HG03103 (cell line): ENCODE data around the gene NRAP.

Source experiments
- ATAC-seq: cut with Tn5 transposase; IDR thresholded peaks from one replicate; pipeline ENCODE4 v1.9.1; 2021; ENCODE audit warnings: low read depth; ENCODE audit not compliant: unreplicated experiment

Gene NRAP

DNA sequence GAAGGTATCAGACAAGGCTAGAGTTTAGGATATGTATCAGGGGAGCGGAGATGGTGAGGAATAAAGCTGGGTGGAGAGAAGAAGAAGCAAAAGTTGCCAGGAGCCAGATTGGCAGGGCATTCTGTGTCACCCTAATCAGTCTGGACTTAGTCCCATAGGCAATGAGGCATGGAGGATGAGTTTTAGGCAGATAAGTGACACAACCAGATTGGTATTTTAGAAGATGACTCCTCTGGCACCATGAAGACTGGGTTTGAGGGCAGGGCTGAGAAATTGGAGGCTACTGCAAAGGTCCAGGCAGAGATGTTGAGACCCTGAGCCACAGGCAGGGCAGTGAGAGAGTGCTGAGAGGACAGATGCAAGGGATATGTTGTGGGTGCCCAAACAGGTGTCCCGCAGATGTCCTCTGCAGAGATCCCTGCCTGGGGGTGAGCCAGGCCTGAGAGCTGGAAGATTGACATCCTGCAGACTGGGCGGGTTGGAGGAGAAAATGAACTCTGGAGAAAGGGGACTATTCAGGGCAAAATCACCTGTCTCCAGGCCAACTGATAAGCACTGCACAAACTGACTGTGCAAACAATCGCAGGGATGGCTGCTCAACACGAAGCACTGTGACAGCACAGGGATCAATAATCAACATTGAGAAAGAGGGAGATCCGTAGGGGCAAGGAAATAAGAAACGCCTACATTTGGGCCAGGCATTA lies 122.8 kb downstream of the NRAP start:
- no peak for ATAC-seq

DNA sequence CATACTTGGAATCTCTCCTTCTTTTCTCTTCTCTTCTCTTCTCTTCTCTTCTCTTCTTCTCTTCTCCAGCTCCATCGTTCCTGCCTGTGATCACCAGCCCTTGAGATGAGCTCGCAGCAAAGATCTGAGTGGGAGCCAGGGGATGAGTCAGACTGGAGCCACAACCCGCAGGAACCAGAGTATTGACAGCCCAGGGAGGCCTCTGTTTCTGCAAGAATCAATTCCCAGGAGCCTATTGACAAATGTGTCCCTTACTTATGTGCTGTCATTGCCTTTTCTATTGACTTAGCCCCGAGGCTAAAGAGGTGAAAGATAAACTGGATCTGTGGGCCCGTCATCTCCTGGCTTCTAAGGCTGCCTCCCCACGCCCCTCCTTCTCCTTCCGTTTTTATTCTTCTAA lies 124.1 kb downstream of the NRAP start:
- ATAC-seq, result no peak
